HPDE6-E6E7 (cell line): ENCODE measurements around the gene SKAP1.
"Not testable (repeated sequence)": the region's sequence is repeated elsewhere in the genome, so short reads cannot be mapped to it uniquely, and the experiment has no call there.

Source experiments
- DNase-seq: peaks from one replicate; pipeline ENCODE4 v3.0.0; 2011; ENCODE audit warnings: missing footprints; ENCODE audit errors: extremely low spot score

Gene SKAP1

DNA sequence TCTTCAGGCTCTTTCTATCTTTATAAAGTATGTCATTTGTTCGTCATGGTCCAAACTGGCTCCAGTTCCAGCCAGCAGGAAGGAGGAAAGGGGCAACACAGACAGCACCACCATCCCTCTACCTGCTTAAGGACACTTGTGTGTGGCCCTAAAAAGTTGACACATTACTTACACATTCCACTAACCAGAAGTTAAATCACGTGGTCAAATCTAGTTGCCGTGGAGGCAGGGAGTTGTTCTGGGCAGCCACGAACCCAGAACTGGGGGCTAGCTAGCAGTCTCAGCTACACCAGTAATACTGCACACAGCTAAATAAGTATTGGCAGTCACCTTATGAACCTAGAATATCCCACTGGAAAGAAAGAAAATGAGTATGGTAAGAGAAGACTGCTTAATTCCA, 218.2 kb downstream of the SKAP1 start:
- DNase-seq: no peak

- DNase-seq: no peak
Measured at GRCh38 chr17:48211011-48211410, 219.0 kb downstream of the SKAP1 start.

GRCh38 chr17:48209973-48210372, 220.0 kb downstream of the SKAP1 start:
- DNase-seq: no peak

GRCh38 chr17:48207776-48208544, 222.1 kb downstream of the SKAP1 start:
- no peak for DNase-seq

GRCh38 chr17:48207036-48207435, 223.0 kb downstream of the SKAP1 start:
- not testable (repeated sequence) for DNase-seq

DNA sequence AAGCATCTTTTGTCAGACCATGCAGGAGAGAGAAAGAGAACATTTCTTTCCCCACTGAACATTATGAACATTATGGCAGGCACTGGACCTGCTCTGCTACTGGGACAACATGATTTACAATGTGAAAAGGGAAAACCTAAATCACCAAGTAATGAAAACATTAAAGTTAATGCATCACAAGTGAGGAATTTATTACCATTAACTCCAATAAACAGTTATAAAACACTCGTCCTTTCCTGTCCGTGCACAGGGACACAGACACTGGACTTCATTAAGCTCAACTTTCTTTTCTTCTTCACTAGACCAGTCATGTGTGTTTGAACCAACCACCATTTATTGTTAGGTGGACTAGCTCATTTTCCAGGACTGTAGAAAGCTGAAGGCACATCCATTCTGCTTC, 227.1 kb downstream of the SKAP1 start:
- DNase-seq: no peak

GRCh38 chr17:48198950-48199541, 231.0 kb downstream of the SKAP1 start:
- no peak for DNase-seq

GRCh38 chr17:48195910-48196309, 234.1 kb downstream of the SKAP1 start:
- DNase-seq: no peak

DNA sequence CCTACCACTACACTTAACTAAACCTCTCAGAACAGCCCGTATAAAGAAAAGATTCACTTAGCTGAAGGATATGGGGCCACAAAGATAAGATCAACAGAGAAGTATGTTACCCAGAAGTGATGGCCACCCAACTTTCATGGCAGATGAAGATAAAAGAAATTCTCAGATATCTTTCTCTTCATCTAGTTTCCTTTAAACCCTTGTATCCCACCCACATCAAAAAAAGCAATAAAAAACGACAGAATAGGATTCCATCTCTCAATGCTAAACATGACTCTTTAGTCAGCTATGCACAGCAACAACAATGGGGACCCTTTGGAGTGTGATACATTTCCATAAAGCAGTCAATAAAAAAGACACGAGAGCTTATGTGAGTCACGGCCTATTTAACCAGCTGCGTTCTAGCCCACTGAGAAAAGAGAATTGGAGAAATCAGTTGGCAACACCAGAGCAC, 235.9 kb downstream of the SKAP1 start:
- DNase-seq: no peak

DNA sequence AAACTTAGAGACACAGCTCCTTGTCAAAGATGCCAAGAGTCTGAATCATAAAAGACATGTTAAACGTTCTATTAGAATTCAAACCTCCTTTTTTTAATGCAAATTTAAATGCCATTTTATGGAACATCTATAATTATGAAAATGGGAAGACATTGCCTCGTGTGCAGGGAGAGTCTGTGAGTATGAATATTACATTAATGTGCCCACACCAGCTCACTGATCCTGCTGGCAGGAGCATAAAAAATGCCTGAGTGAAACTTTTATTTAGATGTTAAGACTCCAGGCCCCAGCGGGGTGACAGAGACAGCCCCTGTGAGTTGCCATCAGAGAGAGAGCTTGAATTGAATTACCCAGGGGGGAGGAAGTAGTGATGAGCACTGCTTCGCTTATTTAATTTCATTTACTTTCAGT, 237.7 kb downstream of the SKAP1 start:
- no peak for DNase-seq

- DNase-seq: no peak
Measured at GRCh38 chr17:48191362-48191761, 238.7 kb downstream of the SKAP1 start.

DNA sequence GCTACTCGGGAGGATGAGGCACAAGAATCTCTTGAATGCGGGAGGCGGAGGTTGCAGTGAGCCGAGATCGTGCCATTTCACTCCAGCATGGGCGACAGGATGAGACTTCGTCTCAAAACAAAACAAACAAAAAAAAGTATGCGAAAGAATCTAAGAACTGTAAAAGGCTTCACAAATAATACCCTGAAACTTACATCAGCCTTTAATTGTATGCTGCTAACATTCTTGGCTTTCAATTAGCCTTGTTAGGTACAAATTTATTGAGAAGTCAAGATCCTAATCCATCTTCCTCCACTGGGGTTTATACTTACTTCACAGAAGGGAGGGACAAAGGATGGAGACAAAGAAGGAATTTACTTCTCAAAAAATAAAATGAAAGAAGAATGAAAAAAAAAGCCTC, 239.1 kb downstream of the SKAP1 start:
- DNase-seq: no peak

DNA sequence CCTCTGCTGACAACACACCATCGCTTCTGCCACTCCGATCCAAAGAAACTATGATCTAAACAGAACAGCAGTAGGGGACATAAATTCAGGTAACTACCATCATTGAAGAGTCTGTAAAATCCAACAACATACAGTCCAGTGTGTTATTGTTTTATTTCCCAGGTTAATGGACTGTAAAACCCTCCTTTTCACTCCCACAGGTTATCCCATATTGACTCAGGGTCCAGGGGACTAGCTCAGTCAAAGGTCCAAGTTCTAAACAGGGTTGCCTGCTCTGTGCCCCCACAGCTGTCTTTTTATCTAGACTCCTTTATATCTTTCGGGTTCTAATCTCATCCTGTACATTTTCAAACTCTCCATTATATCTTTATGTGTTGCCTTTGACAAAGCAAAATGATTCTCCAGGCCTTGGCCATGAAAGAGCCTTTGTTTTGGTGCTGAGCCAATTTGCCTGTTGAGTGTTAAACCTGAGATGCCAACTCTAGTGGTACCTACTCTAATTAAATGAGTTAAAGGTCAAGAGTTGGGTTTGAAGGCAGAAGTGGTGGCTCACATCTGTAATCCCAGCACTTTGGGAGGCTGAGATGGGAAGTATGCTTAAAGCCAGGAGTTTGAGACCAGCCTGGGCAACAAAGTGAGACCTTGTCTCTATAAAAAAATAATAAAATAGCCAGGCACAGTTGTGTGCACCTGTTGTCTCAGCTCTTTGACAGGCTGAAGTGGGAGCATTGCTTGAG, 242.0 kb downstream of the SKAP1 start:
- no peak for DNase-seq

DNA sequence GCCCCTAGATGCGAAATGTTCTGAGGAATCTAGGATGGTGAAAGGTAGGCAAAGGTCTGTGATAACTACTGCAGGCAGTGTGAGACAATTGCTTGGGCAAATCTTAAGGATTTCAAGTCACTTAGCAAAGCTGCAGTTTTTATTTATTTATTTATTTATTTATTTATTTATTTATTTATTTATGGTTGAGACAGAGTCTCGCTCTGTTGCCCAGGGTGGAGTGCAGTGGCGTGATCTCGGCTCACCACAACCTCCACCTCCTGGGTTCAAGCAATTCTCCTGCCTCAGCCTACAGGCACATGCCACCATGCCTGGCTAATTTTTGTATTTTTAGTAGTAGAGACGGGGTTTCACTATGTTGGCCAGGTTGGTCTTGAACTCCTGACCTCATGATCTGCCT, 243.7 kb downstream of the SKAP1 start:
- DNase-seq: not testable (repeated sequence)

- no peak for DNase-seq
Measured at GRCh38 chr17:48184721-48185120, 245.3 kb downstream of the SKAP1 start.

DNA sequence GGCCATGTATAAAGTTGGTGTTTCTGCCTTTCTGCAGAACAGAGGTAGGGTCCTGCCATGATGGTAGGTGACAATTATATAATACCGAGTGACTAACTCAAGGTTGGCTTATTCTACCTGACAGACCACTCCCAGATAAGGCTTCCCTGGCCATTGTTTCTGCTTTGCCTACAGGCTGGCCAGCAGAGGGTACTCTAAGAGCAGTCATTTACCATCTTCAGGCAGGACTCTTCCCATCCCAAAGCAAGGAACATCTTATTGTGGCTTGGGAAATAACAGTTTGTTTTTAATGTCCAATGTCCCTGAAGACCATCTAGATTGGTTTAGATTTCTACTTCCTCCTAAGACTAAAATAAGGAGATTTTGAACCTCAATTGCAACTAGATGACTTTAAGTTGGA, 248.4 kb downstream of the SKAP1 start:
- peak; percentile 36 for DNase-seq

GRCh38 chr17:48180842-48181629, 249.0 kb downstream of the SKAP1 start:
- no peak for DNase-seq

- no peak for DNase-seq
Measured at GRCh38 chr17:48179071-48179945, 250.7 kb downstream of the SKAP1 start.

- no peak for DNase-seq
Measured at GRCh38 chr17:48178317-48178716, 251.7 kb downstream of the SKAP1 start.

- no peak for DNase-seq
Measured at GRCh38 chr17:48177816-48178215, 252.2 kb downstream of the SKAP1 start.

DNA sequence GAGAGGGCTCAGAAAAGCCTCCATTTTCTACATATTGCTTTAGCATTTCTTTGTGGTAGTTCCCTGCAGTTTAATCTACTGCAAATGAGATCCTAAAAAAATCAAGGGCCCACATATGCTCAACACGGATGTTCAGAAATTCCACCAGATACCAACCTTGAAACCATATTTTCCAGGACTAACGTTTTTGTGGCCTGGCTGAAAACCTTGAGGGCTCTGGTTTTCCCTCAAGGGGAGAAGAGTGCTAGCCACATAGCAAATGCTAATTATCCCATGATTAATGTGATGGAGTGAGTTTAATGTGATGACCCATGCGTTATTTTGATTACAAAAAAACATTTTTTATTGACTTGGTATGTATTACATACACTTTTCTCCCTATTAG, 253.6 kb downstream of the SKAP1 start:
- no peak for DNase-seq
